K562 (cell line): ENCODE data around the gene GUCA2B. TPM values are rescaled to one million over a fixed set of nuclear protein-coding genes. Genes with fewer than 3 reads are reported as not detected.

Experiments used
- RAD21 ChIP-seq, 2 experiments: fragments of 250-450 bp in 1 of 2; fragments of 450-650 bp in 1 of 2; sonication (Bioruptor Pico) in 1 of 2; formaldehyde crosslinking in 1 of 2; IDR thresholded peaks in 1 of 2; conservative IDR thresholded peaks in 1 of 2; 2 replicates each; pipeline versions ENCODE4 v1.4.0 to v1.8.0; 2020 to 2022; ENCODE audit warnings: mild to moderate bottlenecking in 2 of 2, moderate library complexity in 1 of 2
- REST ChIP-seq, 2 experiments: fragments of 450-650 bp; formaldehyde crosslinking in 1 of 2; IDR thresholded peaks; 2 replicates each; pipeline versions ENCODE4 v1.4.0 to v1.6.1; 2014 to 2020; ENCODE audit warnings: mild to moderate bottlenecking in 2 of 2, borderline replicate concordance in 1 of 2, low read depth in 1 of 2
- SMC3 ChIP-seq: conservative IDR thresholded peaks from 2 replicates; pipeline ENCODE4 v1.6.1; 2011; ENCODE audit warnings: low read depth, low read length, improper control_type of control experiment; ENCODE audit not compliant: insufficient read depth
- THAP12 ChIP-seq: fragments of 250-450 bp; sonication (Bioruptor Pico); IDR thresholded peaks from 2 replicates; pipeline ENCODE4 v1.9.0; 2021; ENCODE audit warnings: mild to moderate bottlenecking, inconsistent platforms
- ZNF695 ChIP-seq: fragments of 450-650 bp; formaldehyde crosslinking; IDR thresholded peaks from 2 replicates; pipeline ENCODE4 v1.4.0; 2020; ENCODE audit warnings: mild to moderate bottlenecking, moderate library complexity
- polyA plus RNA-seq, 8 experiments: library from polyadenylated mRNA; depleted of rRNA in 4 of 8; stranded (reverse) in 5 of 8; unstranded in 3 of 8; fragments of >200 nt; fragmentation: Nextera tagmentation in 2 of 8; fragmentation: Illumina TruSeq in 1 of 8; extraction: Ambion mirVana in 2 of 8; extraction: Trizol in 1 of 8; gene quantifications; 2 replicates each; pipeline versions ENCODE4 v1.2.1 to v1.2.3, GENCODE V29; 2011 to 2014; ENCODE audit warnings: inconsistent platforms in 1 of 8, missing spikeins in 1 of 8
- total RNA-seq, 7 experiments: library from RNA; depleted of rRNA in 6 of 7; stranded (reverse); fragments of >200 nt in 6 of 7; fragmentation: Illumina TruSeq in 2 of 7; extraction: Trizol in 2 of 7; gene quantifications; 2 replicates each; pipeline versions ENCODE4 v1.2.1 to v1.2.3, GENCODE V29; 2011 to 2021; ENCODE audit warnings: low replicate concordance in 1 of 7

Gene GUCA2B
- total and polyA plus RNA-seq, 9 of the 15 experiments (the other 6 are each of a cell fraction or from before 2014, with no cell fraction given), result not detected

- TF ChIP-seq REST (IDR thresholded peaks at IDR 0.05; ENCODE audit: borderline replicate concordance), result peak; percentile 30; the same call in 1 of the 2 replicates
- TF ChIP-seq REST (CRISPR knock-in tag; IDR thresholded peaks at IDR 0.05; ENCODE audit: low read depth), result no peak
- peak; percentile 39 to 78; a peak in 3 of 4 replicates for TF ChIP-seq RAD21 (CRISPR knock-in tag; conservative IDR thresholded peaks at IDR 0.05 in 1 of 2, IDR thresholded peaks at IDR 0.05 in 1 of 2)
- TF ChIP-seq THAP12 (CRISPR knock-in tag), result no peak
- no peak for TF ChIP-seq ZNF695 (CRISPR knock-in tag)
- TF ChIP-seq SMC3, result peak; percentile 34; the same call in 1 of the 2 replicates
Measured at GRCh38 chr1:42176902-42177519, 23.8 kb downstream of the GUCA2B start (continued).
